Osteocyte (in vitro differentiated cells): ENCODE results near the gene RNU6-9. TPM values are rescaled to one million over a fixed set of nuclear protein-coding genes. Genes with fewer than 3 reads are reported as not detected.
A peak's percentile ranks its signal among the peaks of the same experiment; 100 is the strongest.

Experiments
- DNase-seq: peaks from one replicate; pipeline ENCODE4 v3.0.0; 2021; ENCODE audit warnings: mixed read lengths; ENCODE audit not compliant: unreplicated experiment; ENCODE audit errors: extremely low spot score
- H3K27ac Mint-ChIP-seq: one replicate; pipeline ENCODE4 v1.8.0; 2021; ENCODE audit warnings: mild to moderate bottlenecking, mixed read lengths; ENCODE audit not compliant: unreplicated experiment
- H3K27me3 Mint-ChIP-seq: one replicate; pipeline ENCODE4 v1.8.0; 2021; ENCODE audit warnings: mixed read lengths; ENCODE audit not compliant: unreplicated experiment
- H3K36me3 Mint-ChIP-seq: one replicate; pipeline ENCODE4 v1.8.0; 2021; ENCODE audit warnings: mixed read lengths; ENCODE audit not compliant: unreplicated experiment
- H3K4me1 Mint-ChIP-seq: one replicate; pipeline ENCODE4 v1.8.0; 2021; ENCODE audit warnings: mixed read lengths; ENCODE audit not compliant: unreplicated experiment
- H3K4me3 Mint-ChIP-seq: one replicate; pipeline ENCODE4 v1.8.0; 2021; ENCODE audit warnings: mild to moderate bottlenecking, moderate library complexity, mixed read lengths; ENCODE audit not compliant: unreplicated experiment
- H3K9me3 Mint-ChIP-seq: one replicate; pipeline ENCODE4 v1.8.0; 2021; ENCODE audit warnings: mixed read lengths; ENCODE audit not compliant: unreplicated experiment
- total RNA-seq: library from RNA; stranded (reverse); gene quantifications from 2 replicates; pipeline ENCODE4 v1.2.1, GENCODE V29; 2021
- TF ChIP-seq, protein P1 (sequence below): fragments of 200-600 bp; sonication (generic); IDR thresholded peaks from 2 replicates; pipeline ENCODE4 v1.5.0; 2021; ENCODE audit warnings: antibody characterized with exemption, mild to moderate bottlenecking, moderate library complexity

RNU6-9 gene
- total RNA-seq, 1 donor from 2014 or later: not detected

DNA sequence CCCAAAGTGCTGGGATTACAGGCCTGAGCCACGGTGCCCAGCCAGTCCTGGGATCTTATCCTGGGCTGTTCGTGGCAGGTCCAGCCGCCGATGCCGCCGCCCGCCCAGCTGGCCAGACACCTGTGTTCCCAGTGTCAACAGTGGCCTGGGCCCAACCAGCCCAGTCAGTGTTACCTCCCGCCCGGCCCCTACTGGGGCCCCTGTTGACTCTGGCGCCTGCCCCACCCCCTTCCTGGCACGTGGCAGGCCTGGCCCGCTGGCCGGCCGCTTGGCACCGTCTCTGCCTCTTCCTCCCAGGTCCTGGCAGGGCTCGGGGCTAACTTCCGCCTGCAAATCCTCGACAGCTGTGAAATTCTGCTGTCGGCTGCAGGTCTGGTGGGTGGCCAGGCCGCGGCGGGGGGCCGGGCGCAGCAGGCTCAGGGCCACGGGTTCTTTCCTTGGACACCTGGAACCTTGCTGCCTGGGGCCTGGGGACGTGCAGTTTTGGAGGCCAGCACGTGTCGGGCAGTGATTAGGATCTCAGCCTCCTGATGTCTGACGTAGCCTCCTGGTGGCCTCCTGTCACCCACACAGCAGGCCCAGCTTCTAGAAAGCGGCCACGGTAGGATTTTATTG is 41.7 kb downstream of the RNU6-9 start:
- Mint-ChIP-seq H3K27ac (peak overlapping the region; percentile 41), H3K36me3 (peaks cover 13% of the 10 kb centered on the region), H3K27me3 (no peaks in the 10 kb centered on the region), H3K4me1 (peaks cover 44% of the 10 kb centered on the region), H3K4me3 (no peak overlapping the region), H3K9me3 (no peaks in the 10 kb centered on the region)
- no peak for DNase-seq
- TF ChIP-seq, protein P1, sequence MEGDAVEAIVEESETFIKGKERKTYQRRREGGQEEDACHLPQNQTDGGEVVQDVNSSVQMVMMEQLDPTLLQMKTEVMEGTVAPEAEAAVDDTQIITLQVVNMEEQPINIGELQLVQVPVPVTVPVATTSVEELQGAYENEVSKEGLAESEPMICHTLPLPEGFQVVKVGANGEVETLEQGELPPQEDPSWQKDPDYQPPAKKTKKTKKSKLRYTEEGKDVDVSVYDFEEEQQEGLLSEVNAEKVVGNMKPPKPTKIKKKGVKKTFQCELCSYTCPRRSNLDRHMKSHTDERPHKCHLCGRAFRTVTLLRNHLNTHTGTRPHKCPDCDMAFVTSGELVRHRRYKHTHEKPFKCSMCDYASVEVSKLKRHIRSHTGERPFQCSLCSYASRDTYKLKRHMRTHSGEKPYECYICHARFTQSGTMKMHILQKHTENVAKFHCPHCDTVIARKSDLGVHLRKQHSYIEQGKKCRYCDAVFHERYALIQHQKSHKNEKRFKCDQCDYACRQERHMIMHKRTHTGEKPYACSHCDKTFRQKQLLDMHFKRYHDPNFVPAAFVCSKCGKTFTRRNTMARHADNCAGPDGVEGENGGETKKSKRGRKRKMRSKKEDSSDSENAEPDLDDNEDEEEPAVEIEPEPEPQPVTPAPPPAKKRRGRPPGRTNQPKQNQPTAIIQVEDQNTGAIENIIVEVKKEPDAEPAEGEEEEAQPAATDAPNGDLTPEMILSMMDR: no peak

DNA sequence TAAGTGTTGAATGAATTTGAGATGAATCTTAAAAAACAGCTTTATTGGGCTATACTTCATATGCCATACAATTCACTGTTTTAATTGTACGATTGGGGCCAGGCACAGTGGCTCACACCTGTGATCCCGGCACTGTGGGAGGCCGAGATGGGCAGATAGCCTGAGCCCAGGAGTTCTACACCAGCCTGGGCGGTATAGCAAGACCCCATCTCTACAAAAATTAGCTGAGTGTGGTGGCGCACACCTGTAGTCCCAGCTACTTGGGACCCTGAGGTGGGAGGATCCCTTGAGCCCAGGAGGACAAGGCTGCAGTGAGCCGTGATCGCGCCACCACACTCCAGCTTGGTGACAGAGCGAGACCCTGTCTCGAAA is 42.9 kb downstream of the RNU6-9 start:
- H3K4me1 Mint-ChIP-seq: peaks cover 47% of the 10 kb centered on the region
- no peaks in the 10 kb centered on the region for H3K9me3 Mint-ChIP-seq
- H3K27me3 Mint-ChIP-seq: no peaks in the 10 kb centered on the region
- no peak overlapping the region for H3K4me3 Mint-ChIP-seq
- no peak overlapping the region for H3K27ac Mint-ChIP-seq
- TF ChIP-seq, protein P1: no peak
- no peak for DNase-seq
- peaks cover 14% of the 10 kb centered on the region for H3K36me3 Mint-ChIP-seq

DNA sequence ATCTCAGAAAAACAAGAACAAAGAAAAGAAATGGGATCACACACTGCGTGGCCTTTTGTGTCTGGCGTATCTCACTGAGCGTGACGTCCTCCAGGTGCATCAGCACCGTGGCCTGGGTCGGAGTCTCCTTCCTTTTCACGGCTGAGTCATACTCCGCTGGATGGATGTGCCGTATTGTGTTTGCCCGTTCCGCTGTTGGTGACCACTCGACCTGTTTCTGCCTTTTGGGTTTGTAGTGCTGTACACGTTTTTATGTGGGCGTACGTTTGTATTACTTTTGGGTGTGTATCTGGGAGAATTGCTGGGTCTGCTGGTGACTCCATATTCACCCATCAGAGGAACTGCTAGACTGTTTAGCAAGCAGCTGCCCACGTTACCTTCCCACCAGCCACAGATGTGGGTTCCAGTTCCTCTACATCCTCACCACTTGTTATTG is 44.0 kb downstream of the RNU6-9 start:
- no peak overlapping the region for H3K27ac Mint-ChIP-seq
- H3K36me3 Mint-ChIP-seq: peaks cover 12% of the 10 kb centered on the region
- TF ChIP-seq, protein P1: no peak
- H3K27me3 Mint-ChIP-seq: no peaks in the 10 kb centered on the region
- no peak overlapping the region for H3K4me3 Mint-ChIP-seq
- no peak for DNase-seq
- peaks cover 43% of the 10 kb centered on the region for H3K4me1 Mint-ChIP-seq
- no peaks in the 10 kb centered on the region for H3K9me3 Mint-ChIP-seq

DNA sequence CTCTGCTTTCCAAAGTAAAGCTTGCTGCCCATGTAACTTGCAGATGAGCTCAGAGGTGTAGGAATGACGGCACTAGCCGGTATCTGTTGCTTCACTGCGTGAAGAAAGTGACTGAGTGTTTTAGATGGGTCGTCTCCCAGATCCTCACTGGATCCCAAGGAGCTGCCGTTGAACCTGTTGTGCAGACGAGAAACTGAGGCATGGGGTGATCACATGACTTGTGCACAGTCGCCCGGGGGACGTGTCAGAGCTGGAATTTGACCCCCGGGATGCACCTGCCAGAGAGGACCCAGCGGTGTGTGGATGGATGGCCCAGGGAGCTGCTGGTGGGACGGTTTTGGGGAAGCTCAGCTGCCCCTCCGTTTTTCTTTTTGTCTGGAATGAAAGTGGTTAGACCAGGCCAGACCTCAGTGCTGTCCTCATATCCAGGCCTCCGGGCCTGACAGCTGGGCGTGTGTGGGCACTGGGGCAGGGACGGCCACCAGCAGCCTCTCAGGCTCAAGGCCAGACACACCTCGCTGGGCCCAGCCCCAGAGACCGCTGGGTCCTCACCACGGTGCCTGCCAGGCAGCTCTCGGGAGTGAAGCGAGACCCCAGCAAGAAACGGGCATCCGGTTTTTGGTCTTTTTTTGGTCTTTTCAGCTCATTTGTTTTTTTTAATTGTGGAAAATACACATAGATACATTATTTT is 45.1 kb downstream of the RNU6-9 start:
- Mint-ChIP-seq H3K27ac (no peak overlapping the region), H3K4me3 (no peak overlapping the region), H3K36me3 (peaks cover 13% of the 10 kb centered on the region), H3K27me3 (no peaks in the 10 kb centered on the region), H3K9me3 (no peaks in the 10 kb centered on the region), H3K4me1 (peaks cover 34% of the 10 kb centered on the region)
- TF ChIP-seq, protein P1: no peak
- no peak for DNase-seq

- Mint-ChIP-seq H3K27me3 (no peaks in the 10 kb centered on the region), H3K4me1 (peaks cover 24% of the 10 kb centered on the region), H3K4me3 (no peak overlapping the region), H3K36me3 (peaks cover 15% of the 10 kb centered on the region), H3K27ac (no peak overlapping the region), H3K9me3 (no peaks in the 10 kb centered on the region)
- TF ChIP-seq, protein P1: no peak
- no peak for DNase-seq
These were observed 46.2 kb downstream of the RNU6-9 start for GRCh38 chr19:939439-939838.
